ENCODE data around the gene RFPL4A.
"Not testable (repeated sequence)": the region's sequence is repeated elsewhere in the genome, so short reads cannot be mapped to it uniquely, and the experiment has no call there.

RFPL4A gene

DNA sequence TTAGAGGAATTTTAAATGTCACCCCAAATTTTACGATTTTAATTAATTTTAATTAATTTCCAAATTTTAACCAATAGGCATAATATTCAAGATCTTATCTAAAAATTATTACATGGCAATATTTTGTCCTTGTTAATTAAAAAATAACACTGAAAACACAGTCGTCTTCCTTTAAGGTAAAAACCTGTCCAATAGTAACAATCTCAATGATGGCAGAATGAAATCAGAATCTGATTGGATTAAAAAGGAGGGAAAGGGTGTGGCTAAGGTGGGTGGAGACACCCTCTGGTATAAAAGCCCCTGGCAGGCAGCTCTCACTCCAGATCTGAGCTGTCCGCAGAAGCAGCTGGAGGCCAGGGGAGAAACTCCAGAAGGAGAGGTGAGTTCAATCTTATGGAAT lies at the start of gene RFPL4A:
RFPL4A (plus strand) TSS at position 301 of the 400 bp plus-strand sequence. CDS start 2,704 bp downstream, outside the sequence.
- H3K4me3 ChIP-seq (ENCODE audit: low read depth, low read length), result not testable (repeated sequence)

DNA sequence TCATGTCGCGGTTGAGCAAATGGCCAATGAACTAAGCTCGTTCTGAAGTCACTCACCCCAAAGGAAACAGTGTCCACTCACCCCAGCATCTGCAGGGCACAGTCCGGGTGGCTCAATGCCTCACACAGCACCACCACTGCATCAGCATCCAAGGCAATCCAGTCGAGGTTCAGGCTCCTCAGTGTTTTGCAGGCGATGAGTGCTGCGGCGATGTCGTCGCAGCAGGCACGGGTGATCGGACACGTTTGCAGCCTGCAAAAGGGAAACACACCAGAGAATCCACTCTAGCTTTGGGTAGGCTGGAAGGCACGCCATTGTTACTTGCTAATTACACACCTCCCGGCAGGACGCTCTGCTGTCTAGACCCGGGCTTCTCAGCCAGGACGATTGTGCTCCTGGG lies 47.2 kb upstream of the RFPL4A start:
- no peak overlapping the region for H3K4me3 ChIP-seq (ENCODE audit: low read depth, low read length)

DNA sequence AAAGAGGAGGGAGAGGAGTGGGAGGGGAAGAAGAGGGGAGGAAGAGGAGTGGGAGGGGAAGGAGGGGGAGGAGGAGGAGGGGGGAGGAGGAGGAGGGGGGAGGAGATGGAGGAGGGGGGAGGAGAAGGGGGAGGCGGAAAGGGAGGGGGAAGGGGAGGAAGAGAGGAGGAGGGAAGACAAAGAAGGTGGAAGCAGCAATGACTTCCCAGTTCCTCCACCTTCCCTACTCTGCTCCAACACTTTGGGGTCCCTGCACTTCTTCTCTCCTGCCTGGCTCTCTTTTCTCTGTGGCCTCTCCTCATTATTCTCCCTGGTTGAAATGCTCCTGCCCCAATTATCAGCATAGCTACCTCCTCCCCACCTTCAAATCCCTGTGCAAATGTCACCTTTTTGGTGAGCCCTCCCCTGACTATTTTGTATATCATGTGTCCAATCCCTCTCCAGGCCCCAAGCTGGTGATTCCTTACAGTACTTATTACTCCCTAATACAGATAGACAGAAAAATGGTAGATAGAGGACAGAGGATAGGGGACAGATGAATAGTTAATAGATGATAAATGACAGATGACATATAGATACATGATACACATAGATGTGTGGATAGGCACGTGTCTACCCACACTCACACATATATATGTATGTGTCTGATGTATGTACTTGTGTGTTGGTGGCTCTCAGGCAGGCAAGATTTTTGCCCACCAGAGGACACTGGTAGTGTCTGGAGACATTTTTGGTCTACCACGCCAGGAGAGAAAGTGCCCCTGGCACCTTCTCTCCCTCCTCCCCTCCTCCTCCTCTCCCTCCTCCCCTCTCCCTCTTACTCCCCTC lies 45.9 kb upstream of the RFPL4A start:
- no peak overlapping the region for H3K4me3 ChIP-seq (ENCODE audit: low read depth, low read length)

DNA sequence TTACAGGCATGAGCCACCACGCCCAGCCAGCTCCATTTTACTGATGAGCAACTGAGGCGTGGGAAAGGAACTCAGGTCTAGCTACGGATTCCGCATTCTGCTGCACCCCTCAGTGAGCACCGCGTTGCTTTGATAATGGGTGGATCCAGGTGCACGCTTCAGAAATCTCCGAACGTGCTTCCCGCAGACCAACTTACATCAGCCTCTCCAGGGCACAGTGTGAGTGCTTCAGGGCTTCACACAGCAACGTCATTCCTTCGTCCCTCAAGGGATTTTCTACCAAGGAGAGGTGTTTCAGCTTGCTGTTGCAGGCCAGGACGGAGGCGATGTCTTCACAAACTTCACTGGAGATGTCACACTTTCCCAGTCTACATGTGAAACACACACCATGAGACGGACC lies 42.4 kb upstream of the RFPL4A start:
- no peak overlapping the region for H3K4me3 ChIP-seq (ENCODE audit: low read depth, low read length)

DNA sequence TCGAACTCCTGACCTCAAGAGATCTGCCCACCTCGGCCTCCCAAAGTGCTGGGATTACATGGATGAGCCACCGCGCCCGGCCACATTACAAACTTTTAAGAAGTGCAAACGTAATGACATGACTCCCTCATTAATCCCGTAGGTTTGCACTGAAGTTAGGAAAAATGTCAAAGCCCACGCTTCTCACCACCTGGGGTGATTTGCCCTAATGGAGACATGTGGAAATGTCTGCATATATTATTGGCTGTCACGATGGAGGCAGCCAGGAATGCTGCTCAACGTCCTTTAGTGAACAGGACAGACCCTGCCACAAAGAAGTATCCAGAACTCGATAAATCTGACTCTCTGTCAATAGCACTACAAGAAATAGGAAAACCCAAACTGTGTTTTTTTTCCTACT lies 41.6 kb upstream of the RFPL4A start:
- H3K4me3 ChIP-seq (ENCODE audit: low read depth, low read length), result no peak overlapping the region

DNA sequence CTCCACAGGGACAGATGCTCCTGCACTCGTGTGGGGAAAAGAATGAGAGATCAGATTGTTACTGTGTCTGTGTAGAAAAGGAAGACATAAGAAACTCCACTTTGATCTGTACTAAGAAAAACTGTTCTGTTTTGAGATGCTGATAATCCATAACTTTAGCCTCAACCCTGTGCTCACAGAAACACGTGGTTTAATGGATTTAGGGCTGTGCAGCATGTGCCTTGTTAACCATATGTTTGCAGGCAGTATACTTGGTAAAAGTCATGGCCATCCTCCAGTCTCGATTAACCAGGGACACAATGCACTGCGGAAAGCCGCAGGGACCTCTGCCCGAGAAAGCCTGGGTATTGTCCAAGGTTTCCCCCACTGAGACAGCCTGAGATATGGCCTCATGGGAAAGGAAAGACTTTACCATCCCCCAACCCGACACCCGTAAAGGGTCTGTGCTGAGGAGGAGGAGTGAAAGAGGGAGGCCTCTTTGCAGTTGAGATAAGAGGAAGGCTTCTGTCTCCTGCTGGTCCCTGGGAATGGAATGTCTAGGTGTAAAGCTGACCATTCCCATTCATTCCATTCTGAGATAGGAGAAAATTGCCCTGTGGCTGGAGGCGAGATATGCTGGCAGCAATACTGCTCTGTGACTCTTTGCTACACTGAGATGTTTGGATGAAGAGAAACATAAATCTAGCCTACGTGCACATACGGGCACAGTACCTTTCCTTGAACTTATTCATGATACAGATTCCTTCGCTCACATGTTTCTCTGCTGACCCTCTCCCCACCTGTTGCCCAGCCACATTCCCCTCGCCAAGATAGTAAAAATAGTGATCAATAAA lies 40.8 kb upstream of the RFPL4A start:
- H3K4me3 ChIP-seq (ENCODE audit: low read depth, low read length), result not testable (repeated sequence)

DNA sequence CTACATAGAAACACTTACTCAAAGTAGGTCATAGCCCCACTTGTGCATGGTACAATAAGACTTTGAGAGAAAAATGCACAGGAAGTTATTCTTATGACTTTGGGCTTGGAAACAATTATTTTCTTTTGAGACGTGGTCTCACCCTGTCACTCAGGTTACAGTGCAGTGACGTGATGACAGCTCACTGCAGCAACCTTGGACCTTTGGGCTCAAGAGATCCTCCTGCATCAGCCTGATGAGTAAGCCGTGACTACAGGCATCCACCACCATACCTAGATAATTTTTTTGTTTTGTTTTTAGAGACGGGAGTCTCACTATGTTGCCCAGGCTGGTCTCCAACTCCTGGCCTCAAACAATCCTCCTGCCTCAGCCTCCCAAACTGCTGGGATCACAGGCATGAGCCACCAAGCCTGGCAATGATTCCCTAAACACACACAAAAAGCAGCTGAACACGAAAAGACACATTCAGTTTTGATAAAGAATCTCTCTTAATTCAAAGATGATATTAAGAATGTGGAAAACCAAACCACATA lies 38.6 kb upstream of the RFPL4A start:
- no peak overlapping the region for H3K4me3 ChIP-seq (ENCODE audit: low read depth, low read length)

DNA sequence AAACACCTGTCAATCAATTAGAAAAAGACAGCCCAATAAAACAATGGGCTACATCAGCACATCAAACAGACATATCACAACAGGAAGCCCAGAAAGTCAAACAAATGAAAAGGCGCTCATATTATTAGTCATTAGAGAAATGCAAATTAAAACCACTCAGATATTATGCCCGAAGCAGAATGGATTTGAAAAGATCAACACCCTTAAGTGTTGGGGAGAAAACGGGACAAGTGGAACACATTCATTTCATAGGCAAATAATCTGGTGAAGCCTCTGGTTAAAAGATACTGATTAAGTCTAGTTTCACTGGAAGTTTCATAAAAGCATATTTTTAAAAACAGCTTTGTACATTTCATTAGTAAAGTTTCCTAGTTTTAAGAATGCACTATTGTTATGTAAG lies 38.1 kb upstream of the RFPL4A start:
- no peak overlapping the region for H3K4me3 ChIP-seq (ENCODE audit: low read depth, low read length)

DNA sequence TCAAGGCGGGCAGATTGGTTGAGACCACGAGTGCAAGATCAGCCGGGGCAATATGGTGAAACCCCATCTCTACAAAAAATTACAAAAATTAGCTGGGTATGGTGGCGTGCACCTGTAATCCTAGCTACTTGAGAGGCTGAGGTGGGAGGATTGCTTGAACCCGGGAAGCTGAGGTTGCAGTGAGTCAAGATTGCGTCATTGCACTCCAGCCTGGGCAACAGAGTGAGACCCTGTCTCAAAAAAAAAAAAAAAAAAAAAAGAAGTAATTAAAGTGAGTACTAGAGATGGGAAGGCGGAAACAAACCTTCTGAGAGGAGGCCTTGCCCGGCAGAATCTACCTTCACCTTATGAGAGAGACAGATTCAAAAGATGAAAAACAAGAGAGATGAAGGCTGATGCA lies 35.4 kb upstream of the RFPL4A start:
- no peak overlapping the region for H3K4me3 ChIP-seq (ENCODE audit: low read depth, low read length)

DNA sequence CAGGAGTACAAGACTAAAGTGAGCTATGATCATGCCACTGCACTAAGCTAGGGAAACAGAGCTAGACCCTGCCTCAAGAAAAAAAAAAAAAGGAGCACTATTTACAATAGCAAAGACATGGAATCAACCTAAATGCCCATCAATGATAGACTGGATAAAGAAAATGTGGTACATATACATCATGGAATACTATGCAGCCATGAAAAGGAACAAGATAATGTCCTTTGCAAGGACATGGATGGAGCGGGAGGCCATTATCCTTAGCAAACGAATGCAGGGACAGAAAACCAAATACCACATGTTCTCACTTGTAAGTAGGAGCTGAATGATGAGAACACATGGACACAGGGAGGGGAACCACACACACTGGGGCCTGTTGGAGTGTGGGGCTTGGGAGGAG lies 28.5 kb upstream of the RFPL4A start:
- not testable (repeated sequence) for H3K4me3 ChIP-seq (ENCODE audit: low read depth, low read length)

DNA sequence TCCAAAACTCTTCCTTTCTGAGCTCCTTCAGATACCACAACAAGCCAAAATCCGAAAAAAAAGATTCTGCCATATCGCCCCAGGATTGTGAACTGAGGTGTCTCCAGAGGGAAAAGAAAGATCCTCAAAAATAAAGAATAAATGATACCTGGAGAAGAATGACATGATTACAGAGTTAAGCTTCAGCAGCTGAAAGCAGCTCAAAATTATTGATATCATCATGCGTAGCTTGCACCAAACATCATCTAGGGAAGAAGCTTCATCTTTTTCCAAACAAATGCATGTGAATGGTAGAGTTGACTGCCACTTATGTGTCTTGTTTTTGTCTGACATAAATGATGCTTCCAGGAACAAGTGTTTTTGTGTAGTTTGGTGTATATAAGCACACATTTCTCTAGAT lies 20.6 kb upstream of the RFPL4A start, which contains the start of gene NLRP9:
NLRP9 (minus strand) TSS at position 101 of the 400 bp plus-strand sequence; CDS start at position 73, 28 bp downstream.
- no peak within 1 kb of the TSS for H3K4me3 ChIP-seq (ENCODE audit: low read depth, low read length)

DNA sequence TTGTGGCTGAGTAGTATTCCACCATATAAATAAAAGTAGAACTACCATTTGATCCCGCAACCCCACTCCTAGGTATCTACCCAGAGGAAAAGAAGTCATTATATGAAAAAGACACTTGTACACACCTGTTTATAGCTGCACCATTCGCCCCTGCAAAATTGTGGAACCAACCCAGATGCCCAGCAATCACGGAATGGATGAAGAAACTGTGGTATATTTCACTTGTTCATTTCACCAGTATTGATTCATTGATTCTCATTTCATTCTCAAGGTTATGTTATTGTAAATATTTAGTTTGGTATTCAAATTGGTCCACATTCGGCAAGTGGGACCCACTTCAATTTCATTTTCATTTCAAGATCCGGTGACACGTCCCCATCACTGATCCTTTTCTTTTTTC lies 8.2 kb upstream of the RFPL4A start:
- H3K4me3 ChIP-seq (ENCODE audit: low read depth, low read length), result no peak overlapping the region

DNA sequence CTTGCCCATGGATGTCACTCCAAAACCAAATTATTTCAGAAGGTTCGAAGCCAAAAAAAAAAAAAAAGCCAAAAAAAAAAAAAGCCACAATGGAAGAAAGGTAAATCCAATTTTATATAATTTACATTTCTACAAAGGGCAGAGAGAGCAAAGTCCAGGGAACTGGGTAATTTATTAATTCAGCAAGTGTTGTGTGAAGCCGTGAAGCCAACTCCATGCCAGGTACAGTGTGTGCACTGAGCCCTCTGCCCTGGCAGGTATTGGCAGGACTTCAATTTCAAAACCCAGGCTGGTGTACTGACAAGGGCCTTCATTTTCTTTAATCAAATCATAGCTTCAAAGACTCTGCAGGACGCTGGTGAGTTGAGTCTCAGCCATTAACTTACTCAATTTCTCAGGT lies 5.5 kb upstream of the RFPL4A start:
- no peak overlapping the region for H3K4me3 ChIP-seq (ENCODE audit: low read depth, low read length)

DNA sequence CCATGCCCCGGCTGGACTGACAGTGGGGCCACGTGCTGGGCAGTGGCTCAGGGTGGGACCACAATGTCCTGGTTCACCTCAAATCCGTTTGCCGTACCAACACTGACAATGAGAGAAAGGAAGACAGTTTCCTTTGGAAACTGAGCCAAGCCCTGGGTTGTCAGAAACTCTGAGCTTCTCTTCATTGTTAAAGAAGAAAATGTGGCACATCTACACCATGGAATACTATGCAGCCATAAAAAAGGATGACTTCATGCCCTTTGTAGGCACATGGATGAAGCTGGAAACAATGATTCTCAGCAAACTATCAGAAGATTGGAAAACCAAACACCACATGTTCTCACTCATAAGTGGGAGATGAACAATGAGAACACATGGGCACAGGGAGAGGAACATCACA lies 2.1 kb upstream of the RFPL4A start:
- not testable (repeated sequence) for H3K4me3 ChIP-seq (ENCODE audit: low read depth, low read length)

DNA sequence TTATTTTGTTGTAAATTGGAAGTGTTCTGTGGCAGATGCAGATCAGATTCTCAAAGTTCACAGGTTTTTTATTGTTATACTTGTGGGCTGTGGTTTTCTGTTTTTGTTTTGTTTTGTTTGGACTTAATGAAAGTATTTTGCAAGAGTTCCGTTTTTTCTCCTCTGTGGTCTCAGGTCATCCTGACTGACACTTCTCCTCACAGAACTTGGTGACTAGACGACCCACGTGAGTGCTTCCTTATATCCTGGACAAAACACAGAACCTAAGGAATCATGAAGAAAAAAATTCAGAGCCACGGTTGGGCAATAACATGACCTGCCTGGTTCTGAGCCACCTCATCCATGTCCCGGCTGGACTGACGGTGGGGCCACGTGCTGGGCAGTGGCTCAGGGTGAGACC lies 7.6 kb downstream of the RFPL4A start:
- no peak overlapping the region for H3K4me3 ChIP-seq (ENCODE audit: low read depth, low read length)

DNA sequence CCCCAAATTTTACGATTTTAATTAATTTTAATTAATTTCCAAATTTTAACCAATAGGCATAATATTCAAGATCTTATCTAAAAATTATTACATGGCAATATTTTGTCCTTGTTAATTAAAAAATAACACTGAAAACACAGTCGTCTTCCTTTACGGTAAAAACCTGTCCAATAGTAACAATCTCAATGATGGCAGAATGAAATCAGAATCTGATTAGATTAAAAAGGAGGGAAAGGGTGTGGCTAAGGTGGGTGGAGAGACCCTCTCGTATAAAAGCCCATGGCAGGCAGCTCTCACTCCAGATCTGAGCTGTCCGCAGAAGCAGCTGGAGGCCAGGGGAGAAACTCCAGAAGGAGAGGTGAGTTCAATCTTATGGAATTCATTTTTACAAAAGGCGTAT lies 9.9 kb downstream of the RFPL4A start, which contains the start of gene RFPL4AL1:
RFPL4AL1 (plus strand) TSS at position 301 of the 400 bp plus-strand sequence. CDS start 2,687 bp downstream, outside the sequence.
- H3K4me3 ChIP-seq (ENCODE audit: low read depth, low read length), result not testable (repeated sequence)

DNA sequence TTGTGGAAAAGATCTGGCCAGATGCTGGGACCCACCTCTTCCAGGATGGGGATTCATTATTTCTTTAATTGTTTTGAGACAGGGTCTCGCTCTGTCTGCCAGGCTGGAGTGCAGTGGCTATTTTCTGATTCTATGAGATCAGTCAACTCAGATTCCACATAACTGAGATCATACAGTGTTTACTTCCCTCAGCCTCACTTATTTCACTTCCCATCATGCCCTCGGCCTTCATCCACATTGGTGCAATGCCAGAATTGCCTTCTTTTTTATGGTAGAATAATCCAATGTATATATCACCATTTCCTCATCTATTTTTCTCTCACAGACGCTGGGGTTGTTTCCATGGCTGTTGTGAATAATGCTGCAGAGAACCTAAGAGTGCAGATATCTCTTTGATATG lies 10.7 kb downstream of the RFPL4A start:
- not testable (repeated sequence) for H3K4me3 ChIP-seq (ENCODE audit: low read depth, low read length)

DNA sequence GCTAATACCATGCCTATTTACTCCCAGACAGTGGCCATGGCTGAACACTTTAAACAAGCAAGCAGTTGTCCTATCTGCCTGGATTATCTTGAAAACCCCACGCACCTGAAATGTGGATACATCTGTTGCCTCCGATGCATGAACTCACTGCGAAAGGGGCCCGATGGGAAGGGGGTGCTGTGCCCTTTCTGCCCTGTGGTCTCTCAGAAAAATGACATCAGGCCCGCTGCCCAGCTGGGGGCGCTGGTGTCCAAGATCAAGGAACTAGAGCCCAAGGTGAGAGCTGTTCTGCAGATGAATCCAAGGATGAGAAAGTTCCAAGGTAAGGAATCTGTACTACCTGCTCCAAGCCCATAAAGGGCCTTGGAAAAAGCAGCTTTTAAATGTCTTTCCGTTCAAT lies 18.6 kb downstream of the RFPL4A start:
- no peak overlapping the region for H3K4me3 ChIP-seq (ENCODE audit: low read depth, low read length)

DNA sequence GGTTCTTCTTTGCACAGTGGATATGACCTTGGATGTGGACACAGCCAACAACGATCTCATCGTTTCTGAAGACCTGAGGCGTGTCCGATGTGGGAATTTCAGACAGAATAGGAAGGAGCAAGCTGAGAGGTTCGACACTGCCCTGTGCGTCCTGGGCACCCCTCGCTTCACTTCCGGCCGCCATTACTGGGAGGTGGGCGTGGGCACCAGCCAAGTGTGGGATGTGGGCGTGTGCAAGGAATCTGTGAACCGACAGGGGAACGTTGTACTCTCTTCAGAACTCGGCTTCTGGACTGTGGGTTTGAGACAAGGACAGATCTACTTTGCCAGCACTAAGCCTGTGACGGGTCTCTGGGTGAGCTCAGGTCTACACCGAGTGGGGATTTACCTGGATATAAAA lies 19.4 kb downstream of the RFPL4A start:
- H3K4me3 ChIP-seq (ENCODE audit: low read depth, low read length), result no peak overlapping the region

DNA sequence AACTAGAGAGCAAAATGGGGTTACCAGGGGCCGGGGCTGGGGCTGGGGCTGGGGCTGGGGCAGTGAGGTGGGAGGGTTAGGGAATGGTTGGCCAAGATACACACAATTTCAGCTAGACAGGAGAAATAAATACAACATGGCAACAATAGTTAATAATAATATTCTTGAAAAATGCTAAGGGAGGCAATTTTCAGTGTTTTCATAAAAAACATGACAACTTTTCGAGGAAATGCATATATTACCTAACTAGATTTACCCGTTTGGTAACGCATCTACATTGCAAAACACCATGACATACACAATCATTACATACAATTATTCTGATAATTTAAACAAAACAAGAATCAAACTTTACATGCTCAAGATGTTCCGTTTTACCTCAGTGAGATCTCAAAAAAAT lies 22.2 kb downstream of the RFPL4A start:
- no peak overlapping the region for H3K4me3 ChIP-seq (ENCODE audit: low read depth, low read length)

DNA sequence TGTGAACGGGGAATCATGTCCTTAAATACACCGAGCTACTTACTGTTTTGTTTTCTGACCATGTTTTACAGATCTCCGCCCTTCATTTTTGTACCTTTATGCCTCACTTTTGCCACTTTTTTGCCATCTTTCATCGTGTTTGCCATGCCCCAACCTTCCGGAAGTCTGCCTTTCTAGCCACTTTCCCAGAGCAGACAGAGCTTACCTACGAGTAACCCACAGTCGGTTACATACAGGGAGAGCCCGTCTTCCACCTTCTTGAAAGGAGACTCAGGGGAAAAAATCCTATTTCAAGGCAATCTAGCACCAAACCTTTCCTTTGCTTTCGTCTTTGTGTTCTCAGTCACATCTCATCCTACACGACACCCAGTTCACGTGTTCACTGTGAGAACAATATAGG lies 36.1 kb downstream of the RFPL4A start:
- H3K4me3 ChIP-seq (ENCODE audit: low read depth, low read length), result no peak overlapping the region

DNA sequence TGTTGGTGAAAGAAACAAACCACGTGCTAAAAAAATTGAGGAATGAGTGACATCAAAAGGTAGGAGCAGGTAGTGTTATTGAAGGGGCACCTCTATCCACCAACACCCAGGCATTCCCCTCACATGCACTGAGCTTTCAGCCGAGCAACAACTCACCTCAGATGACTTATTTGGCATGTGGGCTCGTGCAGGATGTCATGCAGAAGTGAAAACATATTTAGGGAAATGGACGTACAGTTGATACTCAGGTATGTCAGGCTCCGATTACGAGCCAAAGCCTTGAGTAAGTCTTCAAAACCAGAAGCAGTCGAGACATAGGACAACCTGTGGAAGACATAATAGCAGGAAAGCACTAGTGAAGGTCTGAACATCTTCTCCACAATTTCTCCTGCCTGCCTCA lies 42.5 kb downstream of the RFPL4A start:
- no peak overlapping the region for H3K4me3 ChIP-seq (ENCODE audit: low read depth, low read length)

Measured in iPS-11a (cell line).